Measurements from ENCODE around the gene DERL2. TPM values are rescaled to one million over a fixed set of nuclear protein-coding genes. Genes with fewer than 3 reads are reported as not detected.

Gene DERL2
- total and polyA plus RNA-seq, 2 experiments from 2014 or later = 54.3 to 136 TPM

DNA sequence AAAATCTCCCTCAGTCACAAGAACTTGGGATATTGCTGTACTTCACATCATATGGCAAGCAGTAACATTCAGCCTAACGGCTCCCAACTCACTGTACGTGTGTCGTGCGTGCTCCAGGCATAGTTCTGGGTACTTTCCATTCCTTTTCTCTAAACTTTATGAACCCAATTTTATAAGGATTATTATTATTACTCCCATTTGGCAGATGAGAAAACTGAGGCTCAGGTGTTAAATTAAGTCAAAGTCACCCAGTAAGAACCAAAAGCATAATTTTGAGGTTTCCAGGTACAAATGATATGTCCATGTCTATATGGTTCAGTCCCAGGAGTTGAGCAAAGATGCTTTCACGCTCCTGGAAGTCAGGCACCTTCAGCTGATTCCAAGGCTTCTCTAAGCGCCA lies 42.2 kb downstream of the DERL2 start:
- no peak overlapping the region for H3K4me2 ChIP-seq
- 98% methylated on average over 6 of the region's 6 CpGs for WGBS (ENCODE audit: low lambda C conversion rate, missing lambda C conversion rate)
- no peaks in the 10 kb centered on the region for H3K9me3 ChIP-seq (ENCODE audit: low read depth)
- no peaks in the 10 kb centered on the region for H4K20me1 ChIP-seq (ENCODE audit: insufficient read depth, poor library complexity, severe bottlenecking)
- H2AFZ ChIP-seq = no peak overlapping the region
- H3K4me1 ChIP-seq (ENCODE audit: insufficient read depth) = no peaks in the 10 kb centered on the region
- no peaks in the 10 kb centered on the region for H3K9me2 ChIP-seq (replicated peaks; ENCODE audit: insufficient read depth)
- DNase-seq (ENCODE audit: low spot score) = no peak
- H3K27ac ChIP-seq = no peak overlapping the region
- no peak overlapping the region for H3K4me3 ChIP-seq
- H3K36me3 ChIP-seq (replicated peaks; ENCODE audit: insufficient read depth, low read depth) = no peaks in the 10 kb centered on the region
- no peak for TF ChIP-seq EZH2 (IDR thresholded peaks at IDR 0.05; ENCODE audit: borderline replicate concordance)
- TF ChIP-seq, protein P1, sequence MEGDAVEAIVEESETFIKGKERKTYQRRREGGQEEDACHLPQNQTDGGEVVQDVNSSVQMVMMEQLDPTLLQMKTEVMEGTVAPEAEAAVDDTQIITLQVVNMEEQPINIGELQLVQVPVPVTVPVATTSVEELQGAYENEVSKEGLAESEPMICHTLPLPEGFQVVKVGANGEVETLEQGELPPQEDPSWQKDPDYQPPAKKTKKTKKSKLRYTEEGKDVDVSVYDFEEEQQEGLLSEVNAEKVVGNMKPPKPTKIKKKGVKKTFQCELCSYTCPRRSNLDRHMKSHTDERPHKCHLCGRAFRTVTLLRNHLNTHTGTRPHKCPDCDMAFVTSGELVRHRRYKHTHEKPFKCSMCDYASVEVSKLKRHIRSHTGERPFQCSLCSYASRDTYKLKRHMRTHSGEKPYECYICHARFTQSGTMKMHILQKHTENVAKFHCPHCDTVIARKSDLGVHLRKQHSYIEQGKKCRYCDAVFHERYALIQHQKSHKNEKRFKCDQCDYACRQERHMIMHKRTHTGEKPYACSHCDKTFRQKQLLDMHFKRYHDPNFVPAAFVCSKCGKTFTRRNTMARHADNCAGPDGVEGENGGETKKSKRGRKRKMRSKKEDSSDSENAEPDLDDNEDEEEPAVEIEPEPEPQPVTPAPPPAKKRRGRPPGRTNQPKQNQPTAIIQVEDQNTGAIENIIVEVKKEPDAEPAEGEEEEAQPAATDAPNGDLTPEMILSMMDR (IDR thresholded peaks at IDR 0.05; ENCODE audit: poor library complexity) = no peak
- TF ChIP-seq EZH2phosphoT487 (IDR thresholded peaks at IDR 0.05; ENCODE audit: low read depth, severe bottlenecking, unreplicated experiment) = no peak
- peaks cover 1% of the 10 kb centered on the region for H3K79me2 ChIP-seq
- no peaks in the 10 kb centered on the region for H3K27me3 ChIP-seq

DNA sequence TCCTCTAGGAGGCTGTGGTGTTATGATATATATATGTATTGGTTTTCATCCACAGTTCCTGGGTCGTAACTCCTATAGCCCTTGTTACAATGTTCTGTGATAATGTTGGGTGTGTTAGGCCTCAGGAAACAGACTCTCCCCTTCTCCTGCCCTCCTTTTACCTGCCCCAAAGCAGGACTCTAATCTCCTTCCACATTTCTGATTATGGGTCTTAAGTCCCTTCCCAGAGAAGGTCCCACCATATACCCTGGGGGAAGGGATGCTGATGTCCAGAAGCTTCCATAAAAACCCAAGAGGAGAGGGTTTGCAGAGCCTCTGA lies 46.6 kb downstream of the DERL2 start:
- Histone ChIP-seq H3K9me2 (replicated peaks; ENCODE audit: insufficient read depth) (no peaks in the 10 kb centered on the region), H3K36me3 (replicated peaks; ENCODE audit: insufficient read depth, low read depth) (peaks cover 3% of the 10 kb centered on the region), H3K4me2 (peak overlapping the region; percentile 71), H3K4me1 (ENCODE audit: insufficient read depth) (peaks cover 6% of the 10 kb centered on the region), H4K20me1 (ENCODE audit: insufficient read depth, poor library complexity, severe bottlenecking) (no peaks in the 10 kb centered on the region), H3K9me3 (ENCODE audit: low read depth) (no peaks in the 10 kb centered on the region), H3K79me2 (peaks cover 39% of the 10 kb centered on the region), H3K27me3 (no peaks in the 10 kb centered on the region), H3K4me3 (no peak overlapping the region), H3K27ac (peak overlapping the region; percentile 67), H2AFZ (peak overlapping the region; percentile 36)
- WGBS (ENCODE audit: low lambda C conversion rate, missing lambda C conversion rate) = 38% methylated on average over 1 of the region's 1 CpG
- TF ChIP-seq EZH2phosphoT487 (IDR thresholded peaks at IDR 0.05; ENCODE audit: low read depth, severe bottlenecking, unreplicated experiment) (no peak), EZH2 (IDR thresholded peaks at IDR 0.05; ENCODE audit: borderline replicate concordance) (no peak)
- TF ChIP-seq, protein P1 (IDR thresholded peaks at IDR 0.05; ENCODE audit: poor library complexity) = no peak
- DNase-seq (ENCODE audit: low spot score) = no peak

- H4K20me1 ChIP-seq (ENCODE audit: insufficient read depth, poor library complexity, severe bottlenecking) = no peaks in the 10 kb centered on the region
- TF ChIP-seq, protein P1 (IDR thresholded peaks at IDR 0.05; ENCODE audit: poor library complexity) = peak; percentile 99
- TF ChIP-seq EZH2phosphoT487 (IDR thresholded peaks at IDR 0.05; ENCODE audit: low read depth, severe bottlenecking, unreplicated experiment) = no peak
- peaks cover 39% of the 10 kb centered on the region for H3K79me2 ChIP-seq
- H3K4me1 ChIP-seq (ENCODE audit: insufficient read depth) = peaks cover 6% of the 10 kb centered on the region
- H3K36me3 ChIP-seq (replicated peaks; ENCODE audit: insufficient read depth, low read depth) = peaks cover 3% of the 10 kb centered on the region
- peak within 1 kb of the TSS; percentile 84 for H3K4me3 ChIP-seq
- DNase-seq (ENCODE audit: low spot score) = peak; percentile 96
- no peaks in the 10 kb centered on the region for H3K9me2 ChIP-seq (replicated peaks; ENCODE audit: insufficient read depth)
- WGBS (ENCODE audit: low lambda C conversion rate, missing lambda C conversion rate) = 1% methylated on average over 64 of the region's 75 CpGs
- peak within 1 kb of the TSS; percentile 67 for H3K27ac ChIP-seq
- H3K27me3 ChIP-seq = no peaks in the 10 kb centered on the region
- peak within 1 kb of the TSS; percentile 78 for H3K4me2 ChIP-seq
- peak within 1 kb of the TSS; percentile 57 for H2AFZ ChIP-seq
- H3K9me3 ChIP-seq (ENCODE audit: low read depth) = no peaks in the 10 kb centered on the region
Observed at GRCh38 chr17:5438716-5439445, 47.1 kb downstream of the DERL2 start, which contains the start of gene C1QBP. C1QBP (minus strand) TSS chr17:5439155; CDS start chr17:5439073, 82 bp downstream.
